ENCODE data around the gene BAG1. TPM values are rescaled to one million over a fixed set of nuclear protein-coding genes. Genes with fewer than 3 reads are reported as not detected.

The BAG1 gene
- total RNA-seq, 4 donors from 2014 or later: 52.5 to 93.7 (median 66.2) TPM

DNA sequence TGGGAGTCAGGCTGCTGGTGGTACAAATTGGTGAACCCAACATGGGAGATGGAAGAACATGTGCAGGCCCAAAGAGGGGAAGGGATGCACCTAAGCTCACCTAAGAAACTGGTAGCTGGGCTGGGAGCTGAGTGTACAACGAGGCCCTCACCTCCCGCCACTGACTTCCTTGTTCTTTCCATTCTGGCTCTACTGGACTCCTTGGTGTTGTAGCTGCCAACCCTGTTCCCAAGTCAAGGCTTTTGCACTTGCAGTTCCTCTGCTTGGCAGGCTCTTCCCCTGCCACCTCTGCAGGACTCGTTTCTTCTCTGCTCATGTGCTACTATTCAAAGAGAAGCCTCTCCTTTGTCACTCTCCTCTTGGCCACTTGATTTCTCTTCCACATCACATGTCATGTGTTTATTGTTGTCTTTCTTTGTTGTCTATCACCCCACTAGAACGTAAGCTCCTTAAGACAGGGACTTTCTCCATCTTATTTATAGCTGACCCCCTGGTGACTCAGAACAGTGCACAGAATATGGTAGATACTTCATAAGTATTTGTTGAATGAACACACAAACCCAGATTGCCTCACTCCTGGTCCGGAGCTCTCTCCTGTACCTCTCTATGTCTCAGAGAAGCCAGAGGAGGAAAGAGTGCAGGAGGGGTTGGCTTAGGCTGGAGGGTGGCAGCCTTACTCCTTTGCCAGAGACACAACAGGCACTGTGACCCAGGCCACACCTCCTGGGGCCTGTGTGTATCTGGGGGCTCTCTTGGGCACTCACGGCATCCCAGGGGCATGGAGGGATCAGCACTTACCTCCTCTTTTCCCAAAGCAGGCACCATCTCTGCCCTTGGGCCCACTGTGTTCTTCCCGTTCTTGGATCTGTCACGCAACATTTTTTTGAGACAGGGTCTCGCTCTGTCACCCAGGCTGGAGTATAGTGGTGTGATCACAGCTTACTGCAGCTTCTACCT, 29.7 kb downstream of the BAG1 start:
- DNase-seq (ENCODE audit: low spot score): no peak
- no peak for ATAC-seq (ENCODE audit: low FRiP score)
- TF ChIP-seq, protein P1, sequence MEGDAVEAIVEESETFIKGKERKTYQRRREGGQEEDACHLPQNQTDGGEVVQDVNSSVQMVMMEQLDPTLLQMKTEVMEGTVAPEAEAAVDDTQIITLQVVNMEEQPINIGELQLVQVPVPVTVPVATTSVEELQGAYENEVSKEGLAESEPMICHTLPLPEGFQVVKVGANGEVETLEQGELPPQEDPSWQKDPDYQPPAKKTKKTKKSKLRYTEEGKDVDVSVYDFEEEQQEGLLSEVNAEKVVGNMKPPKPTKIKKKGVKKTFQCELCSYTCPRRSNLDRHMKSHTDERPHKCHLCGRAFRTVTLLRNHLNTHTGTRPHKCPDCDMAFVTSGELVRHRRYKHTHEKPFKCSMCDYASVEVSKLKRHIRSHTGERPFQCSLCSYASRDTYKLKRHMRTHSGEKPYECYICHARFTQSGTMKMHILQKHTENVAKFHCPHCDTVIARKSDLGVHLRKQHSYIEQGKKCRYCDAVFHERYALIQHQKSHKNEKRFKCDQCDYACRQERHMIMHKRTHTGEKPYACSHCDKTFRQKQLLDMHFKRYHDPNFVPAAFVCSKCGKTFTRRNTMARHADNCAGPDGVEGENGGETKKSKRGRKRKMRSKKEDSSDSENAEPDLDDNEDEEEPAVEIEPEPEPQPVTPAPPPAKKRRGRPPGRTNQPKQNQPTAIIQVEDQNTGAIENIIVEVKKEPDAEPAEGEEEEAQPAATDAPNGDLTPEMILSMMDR (IDR thresholded peaks at IDR 0.05): no peak

DNA sequence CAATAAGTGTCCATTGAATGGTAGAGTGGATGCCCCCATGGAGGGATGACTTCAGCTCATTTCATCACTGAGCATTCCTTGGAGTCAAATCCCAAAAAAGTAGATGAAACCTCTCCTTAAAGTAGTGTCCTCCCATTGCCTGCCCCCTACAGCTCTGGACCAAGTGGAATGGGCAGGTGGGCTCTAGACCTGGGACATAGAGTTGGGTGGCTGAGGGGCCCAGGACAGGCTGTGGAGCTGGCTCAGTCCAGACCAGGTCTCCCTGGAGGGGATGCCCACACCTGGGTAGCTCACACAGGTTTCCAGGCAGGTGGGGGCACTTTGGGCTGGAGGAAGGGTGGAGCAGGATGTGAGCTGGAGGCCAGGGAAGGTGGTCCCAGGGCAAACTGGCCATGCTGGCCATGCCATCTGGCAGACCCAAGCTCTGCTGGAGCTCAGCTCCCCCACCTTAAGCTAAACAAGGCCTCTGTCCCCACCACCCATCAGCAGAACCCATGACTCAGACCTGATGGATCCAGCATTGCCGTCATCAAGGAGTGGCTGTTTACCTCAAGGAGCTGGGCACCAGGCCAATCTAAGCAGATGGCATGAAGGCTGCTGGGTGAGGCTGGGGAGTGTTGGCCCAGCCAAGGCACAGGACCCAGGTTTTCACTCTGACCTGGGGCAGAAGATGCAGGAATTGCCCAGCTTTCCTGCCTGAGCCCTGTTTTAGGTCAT, 30.7 kb downstream of the BAG1 start:
- peak; percentile 31 for DNase-seq (ENCODE audit: low spot score)
- TF ChIP-seq, protein P1 (IDR thresholded peaks at IDR 0.05): no peak
- peak; percentile 60 for ATAC-seq (ENCODE audit: low FRiP score)

DNA sequence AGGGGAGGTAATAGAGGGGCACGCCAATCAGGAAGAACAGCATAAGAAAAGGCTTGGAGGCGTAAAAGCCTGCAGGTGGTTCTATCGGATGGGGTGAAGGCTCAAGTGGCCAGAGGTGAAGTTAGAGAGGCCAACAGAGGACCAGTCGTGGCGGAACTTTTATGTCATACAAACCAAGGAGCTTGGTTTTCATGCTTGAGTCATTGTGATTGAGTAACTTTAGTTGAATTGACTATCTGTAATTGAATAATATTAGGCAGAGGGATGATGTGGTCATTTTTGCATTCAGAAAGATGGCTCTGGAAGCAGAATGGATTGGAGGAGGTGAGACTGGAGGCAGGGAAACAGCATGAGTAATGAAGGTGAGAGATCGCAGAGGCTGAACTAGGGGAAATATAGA, 31.7 kb downstream of the BAG1 start:
- TF ChIP-seq, protein P1 (IDR thresholded peaks at IDR 0.05): no peak
- DNase-seq (ENCODE audit: low spot score): no peak
- ATAC-seq (ENCODE audit: low FRiP score): no peak

DNA sequence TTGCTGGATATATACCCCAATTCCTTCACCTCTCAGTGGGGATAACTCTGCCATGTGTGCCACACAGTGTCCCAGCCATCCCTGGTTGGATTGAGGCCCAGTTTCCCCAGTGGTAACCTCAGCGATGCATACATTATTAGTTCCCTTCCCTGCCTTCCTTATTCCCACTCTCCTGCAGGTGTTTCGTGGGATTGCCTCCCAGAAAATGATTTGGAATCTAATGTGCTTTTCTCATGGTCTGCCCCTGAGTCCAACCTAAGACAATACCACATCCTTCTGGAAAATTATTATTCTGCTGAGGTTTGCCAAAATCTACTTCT, 32.9 kb downstream of the BAG1 start:
- no peak for DNase-seq (ENCODE audit: low spot score)
- TF ChIP-seq, protein P1 (IDR thresholded peaks at IDR 0.05): no peak
- no peak for ATAC-seq (ENCODE audit: low FRiP score)

DNA sequence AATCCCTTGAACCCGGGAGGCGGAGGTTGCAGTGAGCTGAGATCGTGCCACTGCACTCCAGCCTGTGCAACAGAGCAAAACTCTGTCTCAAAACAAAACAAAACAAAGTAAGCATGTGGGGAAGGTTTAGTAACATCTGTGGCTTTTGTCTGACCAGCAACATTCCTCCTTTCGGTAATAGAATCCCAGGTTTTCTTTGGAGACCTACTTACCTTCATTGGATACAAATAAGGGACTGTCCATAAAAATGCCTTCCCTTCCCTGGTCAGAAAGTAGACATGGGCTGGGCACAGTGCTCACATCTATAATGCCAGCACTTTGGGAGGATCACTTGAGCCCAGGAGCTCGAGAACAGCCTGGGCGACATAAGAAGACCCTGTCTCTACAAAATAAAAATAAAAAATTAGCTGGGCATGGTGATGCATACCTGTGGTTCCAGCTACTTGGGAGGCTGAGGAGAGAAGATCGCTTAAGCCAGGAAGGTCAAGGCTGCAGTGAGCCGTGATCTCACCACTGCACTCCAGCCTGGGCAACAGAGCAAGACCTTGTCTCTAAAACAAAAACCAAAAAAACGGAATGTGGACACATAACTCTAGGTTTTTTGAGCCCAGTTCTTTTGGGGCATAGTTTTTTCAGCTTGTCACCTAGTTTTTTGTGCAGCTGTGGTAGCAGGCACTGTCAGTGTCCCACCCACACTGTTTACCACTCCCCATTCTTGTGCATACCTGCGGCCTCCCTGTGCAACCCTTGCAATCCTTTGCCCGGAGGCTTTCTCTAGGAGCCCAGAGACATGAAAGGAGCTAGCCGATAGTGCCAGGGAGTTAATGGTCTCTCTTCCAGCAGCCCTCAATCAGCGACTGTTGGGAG, 33.5 kb downstream of the BAG1 start:
- DNase-seq (ENCODE audit: low spot score) (no peak), ATAC-seq (ENCODE audit: low FRiP score) (no peak)
- TF ChIP-seq, protein P1 (IDR thresholded peaks at IDR 0.05): no peak

DNA sequence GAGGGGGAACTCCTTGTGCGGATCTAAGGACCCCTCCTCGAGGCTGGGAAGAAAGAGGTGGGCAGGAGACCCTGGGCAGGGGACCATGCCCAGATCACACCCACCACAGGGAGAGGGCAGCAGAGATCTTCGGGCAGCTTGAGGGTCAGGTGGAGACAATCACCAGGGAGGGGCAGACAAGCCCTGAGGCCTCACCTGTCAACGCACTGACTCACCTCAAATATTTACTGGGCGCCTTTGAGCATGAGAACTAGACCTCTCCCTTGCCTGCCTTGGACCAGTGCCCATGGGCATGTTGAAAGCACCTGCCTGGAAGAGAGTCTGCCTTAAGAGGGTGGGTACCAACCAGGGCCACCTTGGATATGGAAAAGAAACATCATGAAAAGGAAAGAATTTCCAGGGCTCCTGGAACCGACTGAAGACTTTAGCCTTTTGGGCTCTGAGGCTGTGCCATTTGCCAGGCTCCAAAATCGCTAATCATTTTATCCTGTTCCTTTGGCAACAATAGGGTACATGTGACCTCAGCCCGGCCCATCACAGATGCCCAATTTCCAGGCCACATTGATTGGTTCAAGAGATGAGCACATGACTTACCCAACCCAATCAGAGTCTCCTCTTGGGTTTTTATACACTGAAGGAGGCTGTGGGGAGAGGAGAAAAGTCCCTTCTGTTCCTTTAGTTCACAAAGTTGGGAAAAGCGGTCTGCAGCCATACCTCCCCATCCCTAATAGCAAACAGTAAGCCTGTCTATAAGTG, 35.0 kb downstream of the BAG1 start:
- TF ChIP-seq, protein P1 (IDR thresholded peaks at IDR 0.05): no peak
- peak; percentile 26 for ATAC-seq (ENCODE audit: low FRiP score)
- DNase-seq (ENCODE audit: low spot score): no peak

Measured in omental fat pad (tissue), 4 donors.